ENCODE results near the gene NCEH1.
A peak's percentile ranks its signal among the peaks of the same experiment; 100 is the strongest.
"Not testable (repeated sequence)": the region's sequence is repeated elsewhere in the genome, so short reads cannot be mapped to it uniquely, and the experiment has no call there.

Gene NCEH1

DNA sequence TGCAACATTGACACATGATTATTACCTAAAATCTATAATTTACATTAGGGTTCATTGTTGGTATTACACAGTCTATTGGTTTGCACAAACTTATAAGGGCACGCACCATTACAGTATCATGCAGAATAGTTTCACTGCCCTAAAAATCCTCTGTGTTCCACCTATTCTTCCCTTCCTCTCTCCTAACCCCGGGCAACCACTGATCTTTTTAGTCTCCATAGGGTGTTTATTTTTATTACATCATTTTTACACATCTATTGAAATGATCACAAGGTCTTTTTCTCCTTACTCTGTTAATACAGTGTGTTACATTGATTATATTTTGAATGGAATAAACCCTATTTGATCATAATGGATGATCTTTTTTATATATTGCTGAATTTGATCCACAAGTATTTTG is 24.1 kb upstream of the NCEH1 start:
- no peak for TF ChIP-seq ISL1 (CRISPR knock-in tag; IDR thresholded peaks at IDR 0.05)
- TF ChIP-seq TOX (CRISPR knock-in tag; IDR thresholded peaks at IDR 0.05; ENCODE audit: borderline replicate concordance): no peak
- no peak for TF ChIP-seq CSRNP3 (CRISPR knock-in tag; IDR thresholded peaks at IDR 0.05)
- no peak for TF ChIP-seq ZNF70 (CRISPR knock-in tag; IDR thresholded peaks at IDR 0.05)
- TF ChIP-seq PPARA (CRISPR knock-in tag; IDR thresholded peaks at IDR 0.05; ENCODE audit: borderline replicate concordance): no peak
- TF ChIP-seq ZFP3 (CRISPR knock-in tag; IDR thresholded peaks at IDR 0.05): no peak
- no peak for TF ChIP-seq ZC3H10 (CRISPR knock-in tag; IDR thresholded peaks at IDR 0.05)
- no peak for TF ChIP-seq TCF4 (CRISPR knock-in tag; IDR thresholded peaks at IDR 0.05; ENCODE audit: borderline replicate concordance)
- ATAC-seq: no peak

GRCh38 chr3:172726380-172726779 is 15.5 kb upstream of the NCEH1 start:
- ATAC-seq: no peak
- TF ChIP-seq POU6F1 (CRISPR knock-in tag; IDR thresholded peaks at IDR 0.05; ENCODE audit: borderline replicate concordance, low read depth) (no peak), PATZ1 (CRISPR knock-in tag; IDR thresholded peaks at IDR 0.05; ENCODE audit: borderline replicate concordance) (no peak), ZNF70 (CRISPR knock-in tag; IDR thresholded peaks at IDR 0.05) (no peak), TCF4 (CRISPR knock-in tag; IDR thresholded peaks at IDR 0.05; ENCODE audit: borderline replicate concordance) (no peak), ISL1 (CRISPR knock-in tag; IDR thresholded peaks at IDR 0.05) (no peak), TSHZ2 (CRISPR knock-in tag; IDR thresholded peaks at IDR 0.05) (no peak), ZNF8 (CRISPR knock-in tag; IDR thresholded peaks at IDR 0.05) (no peak), ESRRG (CRISPR knock-in tag; IDR thresholded peaks at IDR 0.05) (no peak), ZC3H10 (CRISPR knock-in tag; IDR thresholded peaks at IDR 0.05) (no peak), RARB (CRISPR knock-in tag; IDR thresholded peaks at IDR 0.05) (no peak)
- TF ChIP-seq, protein P1, sequence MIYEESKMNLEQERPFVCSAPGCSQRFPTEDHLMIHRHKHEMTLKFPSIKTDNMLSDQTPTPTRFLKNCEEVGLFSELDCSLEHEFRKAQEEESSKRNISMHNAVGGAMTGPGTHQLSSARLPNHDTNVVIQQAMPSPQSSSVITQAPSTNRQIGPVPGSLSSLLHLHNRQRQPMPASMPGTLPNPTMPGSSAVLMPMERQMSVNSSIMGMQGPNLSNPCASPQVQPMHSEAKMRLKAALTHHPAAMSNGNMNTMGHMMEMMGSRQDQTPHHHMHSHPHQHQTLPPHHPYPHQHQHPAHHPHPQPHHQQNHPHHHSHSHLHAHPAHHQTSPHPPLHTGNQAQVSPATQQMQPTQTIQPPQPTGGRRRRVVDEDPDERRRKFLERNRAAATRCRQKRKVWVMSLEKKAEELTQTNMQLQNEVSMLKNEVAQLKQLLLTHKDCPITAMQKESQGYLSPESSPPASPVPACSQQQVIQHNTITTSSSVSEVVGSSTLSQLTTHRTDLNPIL (CRISPR knock-in tag; IDR thresholded peaks at IDR 0.05; ENCODE audit: low read depth): no peak

GRCh38 chr3:172722536-172723040 is 11.7 kb upstream of the NCEH1 start:
- not testable (repeated sequence) for ATAC-seq

GRCh38 chr3:172717493-172718088 is 6.7 kb upstream of the NCEH1 start:
- ATAC-seq: peak; percentile 64
- no peak for TF ChIP-seq SNAI2 (CRISPR knock-in tag; IDR thresholded peaks at IDR 0.05)
- TF ChIP-seq PPARA (CRISPR knock-in tag; IDR thresholded peaks at IDR 0.05; ENCODE audit: borderline replicate concordance): no peak
- no peak for TF ChIP-seq ZNF565 (CRISPR knock-in tag; conservative IDR thresholded peaks at IDR 0.05; ENCODE audit: low read depth)
- TF ChIP-seq BACH2 (CRISPR knock-in tag; IDR thresholded peaks at IDR 0.05; ENCODE audit: borderline replicate concordance): no peak
- no peak for TF ChIP-seq ZNF70 (CRISPR knock-in tag; IDR thresholded peaks at IDR 0.05)
- TF ChIP-seq ESRRG (CRISPR knock-in tag; IDR thresholded peaks at IDR 0.05): no peak
- no peak for TF ChIP-seq CSRNP3 (CRISPR knock-in tag; IDR thresholded peaks at IDR 0.05)
- TF ChIP-seq ZFP3 (CRISPR knock-in tag; IDR thresholded peaks at IDR 0.05): no peak
- TF ChIP-seq TSHZ2 (CRISPR knock-in tag; IDR thresholded peaks at IDR 0.05): no peak
- no peak for TF ChIP-seq CSDC2 (CRISPR knock-in tag; IDR thresholded peaks at IDR 0.05)
- TF ChIP-seq ISL1 (CRISPR knock-in tag; IDR thresholded peaks at IDR 0.05): no peak
- no peak for TF ChIP-seq RARB (CRISPR knock-in tag; IDR thresholded peaks at IDR 0.05)
- TF ChIP-seq, protein P1 (CRISPR knock-in tag; IDR thresholded peaks at IDR 0.05; ENCODE audit: low read depth): no peak

Data from SK-N-SH treated with all-trans-retinoic acid at 6 μM for 48 hours (cell line).